Measurements from ENCODE around the gene ALG11.
"Not testable (repeated sequence)": the region's sequence is repeated elsewhere in the genome, so short reads cannot be mapped to it uniquely, and the experiment has no call there.

The ALG11 gene

DNA sequence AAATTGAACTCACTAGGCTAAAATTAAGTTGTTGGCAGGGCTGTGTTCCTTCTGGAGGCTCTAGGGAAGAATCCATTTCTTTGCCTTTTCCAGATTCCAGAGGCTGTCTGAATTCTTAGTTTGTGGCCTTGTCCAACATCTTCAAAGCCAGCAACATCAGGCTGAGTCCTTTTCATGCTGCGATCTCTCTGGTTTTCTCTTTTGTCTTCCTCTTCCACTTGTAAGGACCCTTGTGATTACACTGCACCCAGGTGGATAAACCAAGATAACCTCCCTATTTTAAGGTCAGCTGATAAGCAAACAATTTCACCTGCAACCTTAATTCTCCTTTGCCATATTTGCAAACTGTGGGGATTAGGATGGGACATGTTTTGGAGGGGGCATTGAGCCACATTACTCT lies 23.8 kb downstream of the ALG11 start:
- DNase-seq (ENCODE audit: insufficient read length) (no peak), FAIRE-seq (no peak)
- no peak for TF ChIP-seq POLR2A (IDR thresholded peaks at IDR 0.05; ENCODE audit: low read depth, low read length)

DNA sequence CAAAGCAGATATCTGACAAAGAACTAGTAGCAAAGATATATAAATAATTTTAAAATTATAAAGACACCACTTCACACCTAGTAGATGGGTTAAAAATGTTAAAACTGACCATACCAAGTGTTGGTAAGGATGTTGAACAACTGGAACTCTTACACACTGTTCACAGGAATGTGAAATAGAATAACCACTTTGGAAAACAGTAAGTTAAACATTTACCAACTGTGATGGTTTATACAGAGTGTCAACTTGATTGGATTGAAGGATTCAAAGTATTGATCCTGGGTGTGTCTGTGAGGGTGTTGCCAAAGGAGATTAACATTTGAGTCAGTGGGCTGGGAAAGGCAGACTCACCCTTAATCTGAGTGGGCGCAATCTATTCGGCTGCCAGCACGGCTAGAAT lies 31.5 kb downstream of the ALG11 start:
- FAIRE-seq (no peak), DNase-seq (ENCODE audit: insufficient read length) (no peak)
- TF ChIP-seq POLR2A (IDR thresholded peaks at IDR 0.05; ENCODE audit: low read depth, low read length), result no peak
- TF ChIP-seq TAF1 (IDR thresholded peaks at IDR 0.05; ENCODE audit: borderline replicate concordance, low read depth, low read length), result no peak
- no peak for TF ChIP-seq POLR2AphosphoS5 (IDR thresholded peaks at IDR 0.05; ENCODE audit: low read depth, low read length)

DNA sequence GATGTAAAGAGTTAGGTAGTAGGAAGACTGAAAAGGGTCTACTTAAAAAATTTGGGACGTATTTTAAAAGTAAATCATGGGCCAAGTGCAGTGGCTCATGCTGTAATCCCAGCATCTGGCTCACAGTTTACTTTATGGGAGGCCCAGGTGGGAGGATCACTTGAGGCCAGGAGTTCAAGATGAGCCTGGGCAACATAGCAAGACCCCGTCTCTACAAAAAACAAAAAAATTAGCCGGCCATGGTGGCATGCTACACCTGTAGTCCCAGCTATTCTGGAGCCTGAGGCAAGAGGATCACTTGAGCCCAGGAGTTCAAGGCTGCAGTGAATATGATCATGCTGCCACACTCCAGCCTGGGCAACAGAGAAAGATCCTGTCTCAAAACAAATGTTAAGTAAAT lies 35.3 kb downstream of the ALG11 start:
- DNase-seq (ENCODE audit: insufficient read length), result no peak
- FAIRE-seq, result no peak
- TF ChIP-seq POLR2A (IDR thresholded peaks at IDR 0.05; ENCODE audit: low read depth, low read length), result no peak
- TF ChIP-seq POLR2AphosphoS5 (IDR thresholded peaks at IDR 0.05; ENCODE audit: low read depth, low read length), result no peak
- TF ChIP-seq TAF1 (IDR thresholded peaks at IDR 0.05; ENCODE audit: borderline replicate concordance, low read depth, low read length), result no peak

DNA sequence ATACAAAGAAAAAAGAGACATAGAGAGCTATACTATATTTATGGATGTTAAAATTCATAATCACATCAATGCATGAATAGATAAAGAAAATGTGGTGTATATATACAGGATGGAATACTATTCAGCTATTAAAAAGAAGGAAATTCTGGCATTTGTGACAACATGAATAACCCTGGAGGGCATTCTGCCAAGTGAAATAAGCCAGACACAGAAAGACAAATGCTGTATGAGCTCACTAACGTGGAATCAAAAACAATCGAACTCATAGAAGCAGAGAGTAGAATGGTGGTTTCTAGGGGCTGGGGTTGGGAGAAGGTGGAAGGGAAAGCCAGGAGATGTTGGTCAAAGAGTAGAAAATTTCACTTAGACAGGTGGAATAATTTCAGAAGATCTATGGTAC lies 36.3 kb downstream of the ALG11 start:
- FAIRE-seq (no peak), DNase-seq (ENCODE audit: insufficient read length) (no peak)
- no peak for TF ChIP-seq POLR2AphosphoS5 (IDR thresholded peaks at IDR 0.05; ENCODE audit: low read depth, low read length)
- no peak for TF ChIP-seq POLR2A (IDR thresholded peaks at IDR 0.05; ENCODE audit: low read depth, low read length)
- TF ChIP-seq TAF1 (IDR thresholded peaks at IDR 0.05; ENCODE audit: borderline replicate concordance, low read depth, low read length), result no peak

DNA sequence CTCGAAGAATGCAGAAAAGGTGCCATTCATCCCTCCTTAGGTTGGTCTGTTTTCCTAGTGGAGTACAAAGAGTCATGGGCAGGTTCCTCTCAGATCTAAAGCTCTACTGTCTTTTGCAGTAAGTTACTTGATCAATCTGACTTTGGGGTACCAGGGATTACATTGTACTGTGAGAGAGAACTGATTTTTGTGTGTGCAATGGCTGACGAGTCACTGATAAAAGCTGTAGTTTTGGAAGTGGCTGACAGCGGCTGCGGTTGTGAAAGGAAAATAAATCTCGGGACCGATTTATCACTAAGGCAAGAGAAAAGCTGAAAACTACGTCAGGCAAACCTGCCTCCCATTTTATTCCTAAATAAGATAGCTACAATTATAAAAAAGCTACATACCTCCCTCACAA lies 39.2 kb downstream of the ALG11 start:
- no peak for TF ChIP-seq POLR2A (IDR thresholded peaks at IDR 0.05; ENCODE audit: low read depth, low read length)
- DNase-seq (ENCODE audit: insufficient read length) (no peak), FAIRE-seq (no peak)

DNA sequence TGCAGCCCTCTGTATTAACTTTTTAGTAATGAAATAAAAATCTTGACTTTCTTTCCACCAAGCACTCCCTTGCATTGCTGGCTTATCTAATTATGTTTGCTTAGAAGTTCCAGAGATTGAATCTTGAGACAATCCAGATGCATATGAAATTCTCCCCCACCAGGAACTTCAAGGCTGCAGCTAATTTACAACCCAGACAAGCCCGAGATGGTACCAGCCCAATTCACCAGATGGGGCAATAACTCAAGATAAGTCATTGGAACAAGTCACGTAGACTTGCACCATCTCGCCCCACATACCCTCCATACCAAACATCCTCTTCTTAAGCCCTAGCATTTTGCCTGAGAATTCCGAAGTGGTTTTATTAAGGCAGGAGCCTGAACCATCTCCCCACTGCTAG lies 41.3 kb downstream of the ALG11 start:
- TF ChIP-seq POLR2A (IDR thresholded peaks at IDR 0.05; ENCODE audit: low read depth, low read length), result no peak
- TF ChIP-seq TAF1 (IDR thresholded peaks at IDR 0.05; ENCODE audit: borderline replicate concordance, low read depth, low read length), result no peak
- TF ChIP-seq POLR2AphosphoS5 (IDR thresholded peaks at IDR 0.05; ENCODE audit: low read depth, low read length), result no peak
- FAIRE-seq (no peak), DNase-seq (ENCODE audit: insufficient read length) (no peak)

DNA sequence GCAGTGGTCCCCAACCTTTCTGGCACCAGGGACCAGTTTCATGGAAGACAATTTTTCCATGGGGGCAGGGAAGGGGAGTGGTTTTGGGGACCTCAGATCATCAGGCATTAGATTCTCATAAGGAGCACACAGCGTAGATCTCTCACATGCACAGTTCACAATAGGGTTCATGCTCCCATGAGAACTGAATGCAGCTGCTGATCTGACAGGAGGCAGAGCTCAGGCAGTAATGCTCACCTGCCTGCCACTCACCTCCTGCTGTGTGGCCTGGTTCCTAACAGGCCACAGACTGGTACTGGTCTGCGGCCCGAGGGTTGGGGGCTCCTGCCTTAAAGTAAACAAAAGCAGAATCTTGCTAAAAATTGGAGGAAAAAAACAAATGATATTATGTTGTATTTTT lies 48.9 kb downstream of the ALG11 start:
- DNase-seq (ENCODE audit: insufficient read length); FAIRE-seq: not testable (repeated sequence)

DNA sequence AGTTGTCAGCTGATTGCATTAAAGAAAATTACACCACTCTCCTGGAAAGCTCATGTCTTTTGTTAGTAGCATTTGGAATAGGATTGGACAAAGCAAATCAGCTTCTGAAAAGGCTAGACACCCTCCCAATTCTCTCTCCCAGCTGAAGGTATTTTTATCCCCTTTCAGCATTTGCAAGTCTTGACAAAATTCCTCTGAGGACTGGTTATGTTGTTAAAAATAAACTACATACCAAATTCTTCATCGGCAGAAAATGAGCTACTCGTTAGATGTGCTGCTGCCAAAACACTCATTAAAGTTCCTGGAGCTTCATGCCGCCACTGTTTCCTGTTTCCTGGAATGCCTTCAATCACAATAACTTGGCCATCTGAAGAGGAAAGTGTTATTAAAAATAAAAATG lies 49.4 kb downstream of the ALG11 start:
- FAIRE-seq (no peak), DNase-seq (ENCODE audit: insufficient read length) (no peak)
- TF ChIP-seq POLR2AphosphoS5 (IDR thresholded peaks at IDR 0.05; ENCODE audit: low read depth, low read length) (no peak), TAF1 (IDR thresholded peaks at IDR 0.05; ENCODE audit: borderline replicate concordance, low read depth, low read length) (no peak), POLR2A (IDR thresholded peaks at IDR 0.05; ENCODE audit: low read depth, low read length) (no peak)

DNA sequence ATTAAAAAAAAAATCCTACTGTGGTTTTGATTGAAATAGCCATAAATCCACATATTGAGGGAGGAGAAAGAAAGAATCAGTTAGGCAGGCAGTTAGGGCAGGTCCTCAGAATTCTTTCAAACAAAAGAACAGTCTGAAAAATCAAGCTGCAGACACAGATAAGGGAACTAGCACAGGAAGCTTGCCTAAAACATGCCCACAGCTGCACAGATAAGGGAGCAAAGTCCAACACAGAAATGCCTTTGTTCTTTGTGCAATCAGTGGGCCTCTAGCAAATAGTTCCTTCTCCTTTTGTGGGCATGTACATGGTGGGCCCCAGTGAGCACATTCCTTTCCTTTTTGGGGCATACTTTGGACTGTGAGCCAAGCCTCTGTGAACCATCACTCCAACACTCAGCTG lies 55.0 kb downstream of the ALG11 start:
- DNase-seq (ENCODE audit: insufficient read length), result no peak
- TF ChIP-seq TAF1 (IDR thresholded peaks at IDR 0.05; ENCODE audit: borderline replicate concordance, low read depth, low read length) (no peak), POLR2AphosphoS5 (IDR thresholded peaks at IDR 0.05; ENCODE audit: low read depth, low read length) (no peak), POLR2A (IDR thresholded peaks at IDR 0.05; ENCODE audit: low read depth, low read length) (no peak)
- FAIRE-seq, result no peak

DNA sequence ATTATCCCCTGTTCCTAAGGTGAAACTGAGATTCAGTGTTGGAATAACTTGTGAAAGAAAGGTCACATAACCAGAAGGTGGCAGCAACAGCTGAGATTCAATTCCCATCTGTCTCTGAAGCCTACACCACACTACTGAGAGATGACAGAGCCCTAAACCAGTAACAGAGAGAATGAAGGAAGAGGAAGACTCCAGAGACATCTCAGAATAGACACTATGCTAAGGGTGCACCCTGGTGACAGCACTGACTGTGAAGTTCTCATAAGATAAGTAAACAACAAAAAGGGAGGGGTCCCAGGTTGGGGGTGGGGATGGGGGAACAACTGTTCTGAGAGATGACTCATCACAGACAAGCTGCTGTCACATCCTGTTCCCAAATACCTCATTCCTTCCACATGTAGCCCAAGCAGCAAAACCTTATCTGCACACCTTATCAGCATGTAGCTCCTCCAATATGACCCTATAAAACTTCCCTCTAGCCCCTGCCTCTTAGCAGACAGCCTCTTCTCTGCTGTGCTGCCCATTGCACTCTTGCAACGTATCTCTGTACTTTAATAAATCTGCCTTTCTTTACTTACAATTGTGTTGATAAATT lies 58.8 kb downstream of the ALG11 start:
- FAIRE-seq (no peak), DNase-seq (ENCODE audit: insufficient read length) (no peak)
- TF ChIP-seq TAF1 (IDR thresholded peaks at IDR 0.05; ENCODE audit: borderline replicate concordance, low read depth, low read length) (no peak), POLR2A (IDR thresholded peaks at IDR 0.05; ENCODE audit: low read depth, low read length) (no peak), POLR2AphosphoS5 (IDR thresholded peaks at IDR 0.05; ENCODE audit: low read depth, low read length) (no peak)

Data from GM12892 (cell line).